ENCODE data around the gene ROCK1. TPM values are rescaled to one million over a fixed set of nuclear protein-coding genes. Genes with fewer than 3 reads are reported as not detected.

Gene ROCK1
- total RNA-seq, 1 experiment from 2014 or later = 36.2 TPM

DNA sequence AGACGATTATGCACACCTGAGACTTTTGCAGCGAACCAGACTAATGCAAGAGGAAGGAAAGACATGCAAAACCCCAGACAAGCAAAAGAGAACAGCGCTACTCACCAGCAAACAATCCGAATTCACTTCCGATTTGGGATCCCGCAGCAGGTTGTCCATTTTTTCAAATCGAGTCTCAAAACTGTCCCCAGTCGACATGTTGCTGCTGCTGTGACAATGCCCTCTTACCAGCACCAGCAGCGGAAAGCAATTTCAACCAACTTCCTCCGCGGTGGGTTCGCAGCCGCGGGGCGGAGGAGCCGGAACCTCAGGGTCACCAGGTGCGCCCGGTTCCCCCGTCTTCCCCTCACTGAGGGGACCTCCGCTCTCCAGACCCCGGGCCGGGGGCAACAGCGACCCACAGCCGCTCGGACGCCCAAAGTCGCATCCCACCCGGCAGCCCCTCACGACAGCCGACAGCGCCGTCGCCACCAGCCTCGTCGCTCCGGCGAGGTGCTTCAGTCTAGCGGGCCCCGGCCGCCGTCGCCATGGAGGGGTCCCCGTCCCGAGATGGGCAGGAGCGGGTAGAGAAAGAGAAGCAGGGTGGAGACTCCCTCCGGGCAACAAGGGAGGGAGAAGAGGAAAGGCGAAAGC lies 784 bp downstream of the ROCK1 start:
- no TSS peak for BruUV-seq (replicated peaks)

DNA sequence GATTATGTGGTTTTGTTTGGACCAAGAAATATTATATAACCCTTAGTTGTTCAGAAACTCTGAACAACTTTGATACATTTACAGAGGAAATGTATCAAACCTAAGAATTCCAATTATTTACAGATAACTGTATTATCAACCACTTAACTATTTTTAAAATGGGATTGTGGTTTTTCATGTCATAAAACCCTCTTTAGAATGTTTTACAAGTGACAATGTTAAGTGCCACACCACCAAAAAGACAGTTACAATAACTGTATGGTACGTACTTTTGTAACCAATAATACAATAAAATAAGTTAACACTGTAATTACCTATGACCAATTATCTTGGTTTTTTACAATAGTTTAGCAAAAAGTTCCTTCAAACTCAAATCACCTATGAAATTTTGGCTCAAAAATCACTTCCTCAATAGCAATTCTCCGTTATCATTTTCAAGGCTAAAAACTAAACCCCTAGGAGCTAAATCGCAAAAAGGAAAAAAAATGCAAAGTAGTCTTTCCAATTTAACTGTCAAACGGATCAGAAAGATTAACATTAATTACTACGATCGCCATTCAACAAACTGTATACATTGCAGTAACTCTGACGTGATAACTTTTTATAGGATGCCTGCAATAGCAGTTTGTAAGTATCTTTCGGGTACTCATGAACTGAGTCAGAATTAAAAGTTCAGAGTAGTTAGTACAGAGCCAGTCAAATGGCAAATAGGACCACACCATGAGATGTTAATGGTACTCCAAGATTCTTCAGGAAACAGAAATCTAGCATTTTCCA lies 1.5 kb downstream of the ROCK1 start:
- Histone ChIP-seq H3K4me1 (ENCODE audit: control insufficient read depth, insufficient read depth, low read length) (peaks cover 6% of the 10 kb centered on the region), H3K36me3 (ENCODE audit: control insufficient read depth, insufficient read depth, low read length) (no peaks in the 10 kb centered on the region; the same call in none of the 2 replicates), H3K4me3 (ENCODE audit: low read depth in 2 of 2, low read length in 2 of 2) (peak overlapping the region; percentile 87 to 88), H3K27ac (ENCODE audit: low read length) (peak overlapping the region; percentile 85), H3K9me3 (ENCODE audit: control insufficient read depth, insufficient read depth, low read depth, low read length) (no peaks in the 10 kb centered on the region), H3K27me3 (ENCODE audit: control insufficient read depth, insufficient read depth, low read length) (no peaks in the 10 kb centered on the region)
- ChIA-PET POLR2A (no interaction called here), CTCF (no interaction called here)
- in situ Hi-C loops (cut with HindIII; ENCODE audit: low pct_unique_long_range_greater_than_20kb, low sequenced_read_pairs) (no loop called here), intact Hi-C loops (cut with micrococcal nuclease; ENCODE audit: unreplicated experiment) (loop anchor here (2.0 to 10.0 kb wide), 3 partner anchors 23 to 75 kb away; no protein-coding TSS in a partner anchor)
- TF ChIP-seq, protein P1, sequence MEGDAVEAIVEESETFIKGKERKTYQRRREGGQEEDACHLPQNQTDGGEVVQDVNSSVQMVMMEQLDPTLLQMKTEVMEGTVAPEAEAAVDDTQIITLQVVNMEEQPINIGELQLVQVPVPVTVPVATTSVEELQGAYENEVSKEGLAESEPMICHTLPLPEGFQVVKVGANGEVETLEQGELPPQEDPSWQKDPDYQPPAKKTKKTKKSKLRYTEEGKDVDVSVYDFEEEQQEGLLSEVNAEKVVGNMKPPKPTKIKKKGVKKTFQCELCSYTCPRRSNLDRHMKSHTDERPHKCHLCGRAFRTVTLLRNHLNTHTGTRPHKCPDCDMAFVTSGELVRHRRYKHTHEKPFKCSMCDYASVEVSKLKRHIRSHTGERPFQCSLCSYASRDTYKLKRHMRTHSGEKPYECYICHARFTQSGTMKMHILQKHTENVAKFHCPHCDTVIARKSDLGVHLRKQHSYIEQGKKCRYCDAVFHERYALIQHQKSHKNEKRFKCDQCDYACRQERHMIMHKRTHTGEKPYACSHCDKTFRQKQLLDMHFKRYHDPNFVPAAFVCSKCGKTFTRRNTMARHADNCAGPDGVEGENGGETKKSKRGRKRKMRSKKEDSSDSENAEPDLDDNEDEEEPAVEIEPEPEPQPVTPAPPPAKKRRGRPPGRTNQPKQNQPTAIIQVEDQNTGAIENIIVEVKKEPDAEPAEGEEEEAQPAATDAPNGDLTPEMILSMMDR (IDR thresholded peaks at IDR 0.05) = no peak
- TF ChIP-seq POLR2AphosphoS5 (IDR thresholded peaks at IDR 0.05; ENCODE audit: low read depth, low read length) = no peak
- DNase-seq (ENCODE audit: low read depth, low spot score) = no peak
- ATAC-seq = no peak
- BruUV-seq (replicated peaks) = no TSS peak

More for the DNA sequence above, 784 bp downstream of the ROCK1 start:
- intact Hi-C loops (cut with micrococcal nuclease; ENCODE audit: unreplicated experiment) (loop anchor here (2.0 to 10.0 kb wide), 3 partner anchors 24 to 76 kb away; no protein-coding TSS in a partner anchor), in situ Hi-C loops (cut with HindIII; ENCODE audit: low pct_unique_long_range_greater_than_20kb, low sequenced_read_pairs) (no loop called here)
- Histone ChIP-seq H3K36me3 (ENCODE audit: control insufficient read depth, insufficient read depth, low read length) (no peaks in the 10 kb centered on the region; the same call in none of the 2 replicates), H3K27me3 (ENCODE audit: control insufficient read depth, insufficient read depth, low read length) (no peaks in the 10 kb centered on the region), H3K4me1 (ENCODE audit: control insufficient read depth, insufficient read depth, low read length) (peaks cover 6% of the 10 kb centered on the region), H3K4me3 (ENCODE audit: low read depth in 2 of 2, low read length in 2 of 2) (peak overlapping the region; percentile 87 to 88), H3K27ac (ENCODE audit: low read length) (peak overlapping the region; percentile 85), H3K9me3 (ENCODE audit: control insufficient read depth, insufficient read depth, low read depth, low read length) (no peaks in the 10 kb centered on the region)
- ATAC-seq (peak; percentile 11), DNase-seq (ENCODE audit: low read depth, low spot score) (no peak)
- POLR2A ChIA-PET = no interaction called here
- TF ChIP-seq POLR2AphosphoS5 (IDR thresholded peaks at IDR 0.05; ENCODE audit: low read depth, low read length) (no peak), SIN3A (IDR thresholded peaks at IDR 0.05; ENCODE audit: borderline replicate concordance, insufficient read depth, low read depth, low read length) (no peak), TCF7L2 (IDR thresholded peaks at IDR 0.05; ENCODE audit: low read depth, low read length) (no peak)
- CTCF ChIA-PET = no interaction called here

DNA sequence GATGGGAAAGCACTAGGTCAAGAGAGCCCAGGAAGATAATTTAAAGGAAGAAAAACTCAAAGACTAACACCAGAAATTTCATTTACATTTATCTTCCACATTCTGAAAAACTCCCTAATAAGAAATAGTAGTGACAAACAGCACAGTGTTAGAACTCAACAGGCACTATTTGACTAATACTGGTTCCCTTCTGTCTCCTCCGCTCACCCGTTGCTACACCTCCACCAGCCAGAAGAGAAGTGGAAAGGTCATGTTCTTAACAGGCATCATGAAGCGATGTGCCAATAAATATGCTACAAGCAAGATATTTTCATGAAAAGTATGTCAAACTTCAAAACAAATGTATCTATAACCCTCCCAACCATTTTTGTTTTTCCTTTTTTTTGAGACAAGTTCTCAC lies 5.7 kb downstream of the ROCK1 start:
- no peak overlapping the region for H3K27ac ChIP-seq (ENCODE audit: low read length)
- DNase-seq (ENCODE audit: low read depth, low spot score) (no peak), ATAC-seq (no peak)
- intact Hi-C loops (cut with micrococcal nuclease; ENCODE audit: unreplicated experiment) (no loop called here), in situ Hi-C loops (cut with HindIII; ENCODE audit: low pct_unique_long_range_greater_than_20kb, low sequenced_read_pairs) (no loop called here)
- no peaks in the 10 kb centered on the region; the same call in none of the 2 replicates for H3K36me3 ChIP-seq (ENCODE audit: control insufficient read depth, insufficient read depth, low read length)
- no peaks in the 10 kb centered on the region for H3K9me3 ChIP-seq (ENCODE audit: control insufficient read depth, insufficient read depth, low read depth, low read length)
- no peak overlapping the region for H3K4me3 ChIP-seq (ENCODE audit: low read depth in 2 of 2, low read length in 2 of 2)
- POLR2A ChIA-PET = no interaction called here
- CTCF ChIA-PET = no interaction called here
- BruUV-seq (replicated peaks) = no TSS peak
- no peaks in the 10 kb centered on the region for H3K27me3 ChIP-seq (ENCODE audit: control insufficient read depth, insufficient read depth, low read length)
- TF ChIP-seq, protein P2, sequence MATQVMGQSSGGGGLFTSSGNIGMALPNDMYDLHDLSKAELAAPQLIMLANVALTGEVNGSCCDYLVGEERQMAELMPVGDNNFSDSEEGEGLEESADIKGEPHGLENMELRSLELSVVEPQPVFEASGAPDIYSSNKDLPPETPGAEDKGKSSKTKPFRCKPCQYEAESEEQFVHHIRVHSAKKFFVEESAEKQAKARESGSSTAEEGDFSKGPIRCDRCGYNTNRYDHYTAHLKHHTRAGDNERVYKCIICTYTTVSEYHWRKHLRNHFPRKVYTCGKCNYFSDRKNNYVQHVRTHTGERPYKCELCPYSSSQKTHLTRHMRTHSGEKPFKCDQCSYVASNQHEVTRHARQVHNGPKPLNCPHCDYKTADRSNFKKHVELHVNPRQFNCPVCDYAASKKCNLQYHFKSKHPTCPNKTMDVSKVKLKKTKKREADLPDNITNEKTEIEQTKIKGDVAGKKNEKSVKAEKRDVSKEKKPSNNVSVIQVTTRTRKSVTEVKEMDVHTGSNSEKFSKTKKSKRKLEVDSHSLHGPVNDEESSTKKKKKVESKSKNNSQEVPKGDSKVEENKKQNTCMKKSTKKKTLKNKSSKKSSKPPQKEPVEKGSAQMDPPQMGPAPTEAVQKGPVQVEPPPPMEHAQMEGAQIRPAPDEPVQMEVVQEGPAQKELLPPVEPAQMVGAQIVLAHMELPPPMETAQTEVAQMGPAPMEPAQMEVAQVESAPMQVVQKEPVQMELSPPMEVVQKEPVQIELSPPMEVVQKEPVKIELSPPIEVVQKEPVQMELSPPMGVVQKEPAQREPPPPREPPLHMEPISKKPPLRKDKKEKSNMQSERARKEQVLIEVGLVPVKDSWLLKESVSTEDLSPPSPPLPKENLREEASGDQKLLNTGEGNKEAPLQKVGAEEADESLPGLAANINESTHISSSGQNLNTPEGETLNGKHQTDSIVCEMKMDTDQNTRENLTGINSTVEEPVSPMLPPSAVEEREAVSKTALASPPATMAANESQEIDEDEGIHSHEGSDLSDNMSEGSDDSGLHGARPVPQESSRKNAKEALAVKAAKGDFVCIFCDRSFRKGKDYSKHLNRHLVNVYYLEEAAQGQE (IDR thresholded peaks at IDR 0.05; ENCODE audit: insufficient read depth in 1 of 2, low read depth in 2 of 2, low read length in 1 of 2) = no peak
- no peak for TF ChIP-seq SIN3A (IDR thresholded peaks at IDR 0.05; ENCODE audit: borderline replicate concordance, insufficient read depth, low read depth, low read length)
- no peak for TF ChIP-seq TCF7L2 (IDR thresholded peaks at IDR 0.05; ENCODE audit: low read depth, low read length)
- no peak for TF ChIP-seq POLR2AphosphoS5 (IDR thresholded peaks at IDR 0.05; ENCODE audit: low read depth, low read length)
- TF ChIP-seq, protein P1 (IDR thresholded peaks at IDR 0.05) = no peak
- peaks cover 6% of the 10 kb centered on the region for H3K4me1 ChIP-seq (ENCODE audit: control insufficient read depth, insufficient read depth, low read length)

All from Panc1 (cell line).